ENCODE data around the gene CAPN13.

- TF ChIP-seq CTCF (IDR thresholded peaks at IDR 0.05; ENCODE audit: low read depth, low read length) (no peak), EZH2phosphoT487 (IDR thresholded peaks at IDR 0.05; ENCODE audit: low read depth) (no peak)
Measured at GRCh38 chr2:30709516-30709915, 97.7 kb downstream of the CAPN13 start.

Measured in OCI-LY3 (cell line).